ENCODE data around the gene PPM1H. TPM values are rescaled to one million over a fixed set of nuclear protein-coding genes. Genes with fewer than 3 reads are reported as not detected.
A peak's percentile ranks its signal among the peaks of the same experiment; 100 is the strongest.

PPM1H gene
- total RNA-seq, 6 experiments from 2014 or later: 7.0 to 20.9 (median 8.4) TPM

DNA sequence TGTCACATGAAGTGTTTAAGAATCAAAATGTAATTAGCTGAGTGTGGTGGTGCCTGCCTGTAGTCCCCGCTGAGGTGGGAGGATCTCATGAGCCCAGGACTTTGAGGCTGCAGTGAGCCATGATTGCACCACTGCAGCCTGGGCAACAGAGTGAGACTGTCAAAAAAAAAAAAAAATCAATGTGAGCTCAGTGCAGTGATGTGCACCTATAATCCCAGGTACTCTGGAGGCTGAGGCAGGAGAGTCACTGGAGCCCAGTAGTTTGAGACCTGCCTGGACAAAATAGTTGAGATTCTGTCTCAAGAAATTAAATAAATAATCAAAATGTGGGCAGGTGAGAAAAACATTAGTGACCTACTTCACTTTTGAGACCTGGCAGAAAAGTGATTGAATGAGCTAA lies 328.3 kb downstream of the PPM1H start:
- Mint-ChIP-seq H3K27ac (no peak overlapping the region; the same call in 1 of the 2 replicates), H3K4me3 (peak overlapping the region; percentile 97)
- no peak for DNase-seq

DNA sequence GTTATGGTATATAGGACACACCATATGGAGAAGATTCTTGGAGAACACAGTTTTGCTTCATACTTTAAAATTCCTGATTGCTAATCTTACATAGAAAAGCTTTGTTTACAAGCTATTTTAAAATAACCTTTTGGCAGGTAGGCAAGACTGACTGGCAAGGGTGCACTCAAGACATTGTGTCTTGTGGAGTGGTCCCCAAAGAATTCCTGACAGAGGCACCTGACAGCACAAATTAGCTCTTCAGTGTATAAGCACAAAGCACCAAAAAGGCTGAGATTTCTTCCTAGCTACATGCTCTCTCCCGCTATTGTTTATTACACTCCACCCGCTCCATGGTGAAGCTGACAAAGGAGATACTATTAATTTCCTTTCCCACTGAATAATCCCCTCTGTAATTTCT lies 329.0 kb downstream of the PPM1H start:
- TF ChIP-seq, protein P1, sequence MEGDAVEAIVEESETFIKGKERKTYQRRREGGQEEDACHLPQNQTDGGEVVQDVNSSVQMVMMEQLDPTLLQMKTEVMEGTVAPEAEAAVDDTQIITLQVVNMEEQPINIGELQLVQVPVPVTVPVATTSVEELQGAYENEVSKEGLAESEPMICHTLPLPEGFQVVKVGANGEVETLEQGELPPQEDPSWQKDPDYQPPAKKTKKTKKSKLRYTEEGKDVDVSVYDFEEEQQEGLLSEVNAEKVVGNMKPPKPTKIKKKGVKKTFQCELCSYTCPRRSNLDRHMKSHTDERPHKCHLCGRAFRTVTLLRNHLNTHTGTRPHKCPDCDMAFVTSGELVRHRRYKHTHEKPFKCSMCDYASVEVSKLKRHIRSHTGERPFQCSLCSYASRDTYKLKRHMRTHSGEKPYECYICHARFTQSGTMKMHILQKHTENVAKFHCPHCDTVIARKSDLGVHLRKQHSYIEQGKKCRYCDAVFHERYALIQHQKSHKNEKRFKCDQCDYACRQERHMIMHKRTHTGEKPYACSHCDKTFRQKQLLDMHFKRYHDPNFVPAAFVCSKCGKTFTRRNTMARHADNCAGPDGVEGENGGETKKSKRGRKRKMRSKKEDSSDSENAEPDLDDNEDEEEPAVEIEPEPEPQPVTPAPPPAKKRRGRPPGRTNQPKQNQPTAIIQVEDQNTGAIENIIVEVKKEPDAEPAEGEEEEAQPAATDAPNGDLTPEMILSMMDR (IDR thresholded peaks at IDR 0.05): no peak
- Mint-ChIP-seq H3K27ac (peak overlapping the region; percentile 99; the same call in 1 of the 2 replicates), H3K9me3 (no peaks in the 10 kb centered on the region), H3K27me3 (ENCODE audit: insufficient read depth) (peaks cover 4% of the 10 kb centered on the region; the same call in 1 of the 2 replicates), H3K4me3 (peak overlapping the region; percentile 97), H3K36me3 (ENCODE audit: low read depth) (peaks cover 27% of the 10 kb centered on the region), H3K4me1 (ENCODE audit: low read depth) (peaks cover 55% of the 10 kb centered on the region)
- no peak for DNase-seq

More for the DNA sequence above, 328.3 kb downstream of the PPM1H start:
- TF ChIP-seq, protein P1 (IDR thresholded peaks at IDR 0.05): no peak
- Mint-ChIP-seq H3K9me3 (no peaks in the 10 kb centered on the region), H3K4me1 (ENCODE audit: low read depth) (peaks cover 48% of the 10 kb centered on the region), H3K36me3 (ENCODE audit: low read depth) (peaks cover 27% of the 10 kb centered on the region), H3K27me3 (ENCODE audit: insufficient read depth) (peaks cover 4% of the 10 kb centered on the region; the same call in 1 of the 2 replicates)

DNA sequence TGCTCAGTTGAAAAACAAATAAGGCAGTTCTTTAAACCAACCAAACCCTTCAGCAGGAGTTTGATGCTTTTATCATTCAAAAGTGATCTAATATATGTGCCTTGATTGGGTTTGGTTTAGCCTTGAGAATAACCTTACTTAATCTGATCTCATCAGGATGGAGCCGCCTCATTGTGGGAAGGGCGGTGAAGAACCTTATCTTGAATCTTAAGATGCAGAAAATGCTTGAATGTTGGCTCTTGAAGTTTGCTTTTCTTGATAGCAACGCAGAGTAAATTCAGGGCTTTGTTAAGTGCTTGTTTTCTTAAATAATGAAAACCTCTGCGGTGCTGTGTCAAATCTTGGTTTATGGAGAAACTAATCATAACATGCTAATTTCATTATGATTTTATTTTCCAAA lies 330.1 kb downstream of the PPM1H start:
- peak overlapping the region; percentile 99 for H3K27ac Mint-ChIP-seq
- peak; percentile 7 for DNase-seq
- H3K4me3 Mint-ChIP-seq: peak overlapping the region; percentile 97
- H3K27me3 Mint-ChIP-seq (ENCODE audit: insufficient read depth): peaks cover 4% of the 10 kb centered on the region; the same call in 1 of the 2 replicates
- H3K36me3 Mint-ChIP-seq (ENCODE audit: low read depth): peaks cover 27% of the 10 kb centered on the region
- peaks cover 64% of the 10 kb centered on the region for H3K4me1 Mint-ChIP-seq (ENCODE audit: low read depth)
- no peaks in the 10 kb centered on the region for H3K9me3 Mint-ChIP-seq
- TF ChIP-seq, protein P1 (IDR thresholded peaks at IDR 0.05): no peak

DNA sequence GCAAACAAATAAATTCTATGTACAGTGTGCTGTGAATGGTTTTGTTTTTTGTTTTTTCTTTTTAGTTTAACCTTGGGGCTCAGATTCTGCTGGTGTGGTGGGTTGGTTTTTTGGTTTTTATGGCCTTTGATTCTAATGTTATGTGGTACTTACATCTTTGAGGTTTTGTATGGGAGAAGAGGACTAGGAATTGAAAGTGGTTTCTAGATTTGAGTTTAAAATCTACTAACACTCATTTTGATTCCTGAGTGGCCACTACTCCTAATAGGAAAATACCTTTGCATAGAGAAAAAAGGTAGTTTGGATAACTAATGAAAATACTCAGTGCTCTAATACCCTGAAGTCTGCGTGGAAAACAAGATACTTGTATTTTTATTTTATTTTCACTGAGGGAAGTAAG lies 330.6 kb downstream of the PPM1H start:
- H3K36me3 Mint-ChIP-seq (ENCODE audit: low read depth): peaks cover 27% of the 10 kb centered on the region
- DNase-seq: no peak
- H3K4me1 Mint-ChIP-seq (ENCODE audit: low read depth): peaks cover 61% of the 10 kb centered on the region
- peak overlapping the region; percentile 99 for H3K27ac Mint-ChIP-seq
- no peaks in the 10 kb centered on the region for H3K9me3 Mint-ChIP-seq
- H3K27me3 Mint-ChIP-seq (ENCODE audit: insufficient read depth): peaks cover 4% of the 10 kb centered on the region; the same call in 1 of the 2 replicates
- TF ChIP-seq, protein P1 (IDR thresholded peaks at IDR 0.05): no peak
- H3K4me3 Mint-ChIP-seq: peak overlapping the region; percentile 97

DNA sequence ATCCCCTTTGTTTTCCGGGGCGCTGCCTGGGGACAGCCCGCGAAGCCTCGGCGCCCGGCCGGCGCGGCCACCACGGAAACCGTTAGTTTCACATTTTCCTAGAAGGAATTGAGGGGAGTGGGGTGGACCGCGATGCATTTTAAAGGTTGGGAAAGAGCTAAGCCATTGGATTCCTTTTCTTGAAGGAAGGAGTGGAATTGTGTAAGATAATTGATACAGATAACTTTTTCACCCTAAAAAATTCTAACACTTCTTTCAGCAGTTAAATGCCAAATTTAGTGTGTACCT lies 331.2 kb downstream of the PPM1H start:
- Mint-ChIP-seq H3K27me3 (ENCODE audit: insufficient read depth) (peaks cover 4% of the 10 kb centered on the region; the same call in 1 of the 2 replicates), H3K9me3 (no peaks in the 10 kb centered on the region), H3K4me3 (peak overlapping the region; percentile 97), H3K27ac (peak overlapping the region; percentile 99), H3K4me1 (ENCODE audit: low read depth) (peaks cover 60% of the 10 kb centered on the region), H3K36me3 (ENCODE audit: low read depth) (peaks cover 27% of the 10 kb centered on the region)
- TF ChIP-seq, protein P1 (IDR thresholded peaks at IDR 0.05): no peak
- DNase-seq: no peak

Data from HFFc6 (cell line).